ENCODE measurements around the gene ZFYVE28.
"Not testable (repeated sequence)": the region's sequence is repeated elsewhere in the genome, so short reads cannot be mapped to it uniquely, and the experiment has no call there.

ZFYVE28 gene

GRCh38 chr4:2388429-2389182 lies 29.8 kb downstream of the ZFYVE28 start:
- DNase-seq, result no peak

DNA sequence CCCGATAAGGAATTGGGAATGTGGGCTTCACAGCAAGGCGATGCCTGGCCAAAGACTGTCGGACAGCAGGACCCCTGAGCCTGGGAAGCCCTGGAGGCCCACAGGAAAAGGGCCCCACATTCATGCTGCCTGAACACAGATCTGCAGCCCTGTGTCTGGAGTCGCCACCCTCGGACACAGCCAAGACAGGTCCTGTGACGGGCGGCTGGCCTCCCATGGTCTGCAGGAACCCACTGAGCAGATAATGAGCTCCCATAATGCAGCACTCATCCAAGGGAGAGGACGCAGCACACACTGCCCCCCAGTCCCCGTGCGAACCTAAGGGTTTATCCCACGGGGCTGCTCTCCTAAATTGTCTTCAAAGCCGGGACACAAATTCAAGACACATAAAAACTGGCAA lies 30.6 kb downstream of the ZFYVE28 start:
- DNase-seq, result no peak

DNA sequence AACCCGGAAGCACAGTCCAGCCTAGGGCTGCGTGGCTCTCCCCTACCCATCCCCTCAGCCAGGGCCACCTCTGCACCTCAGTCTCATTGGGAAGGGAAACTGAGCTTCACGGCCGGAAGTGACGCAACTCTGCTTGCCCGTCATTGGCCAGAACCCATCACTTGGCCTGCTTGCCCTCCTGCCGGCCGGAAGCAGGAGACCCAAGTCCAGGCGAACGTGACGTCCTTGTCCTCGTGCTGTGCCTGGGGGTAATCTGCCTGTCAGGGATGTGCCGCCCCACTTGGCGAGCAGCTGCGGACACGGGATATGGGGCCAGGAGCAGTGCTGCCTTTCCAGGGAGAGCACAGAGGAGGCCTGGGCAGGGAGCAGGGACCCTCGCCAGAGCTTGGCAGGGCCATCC lies 31.2 kb downstream of the ZFYVE28 start:
- DNase-seq, result no peak

DNA sequence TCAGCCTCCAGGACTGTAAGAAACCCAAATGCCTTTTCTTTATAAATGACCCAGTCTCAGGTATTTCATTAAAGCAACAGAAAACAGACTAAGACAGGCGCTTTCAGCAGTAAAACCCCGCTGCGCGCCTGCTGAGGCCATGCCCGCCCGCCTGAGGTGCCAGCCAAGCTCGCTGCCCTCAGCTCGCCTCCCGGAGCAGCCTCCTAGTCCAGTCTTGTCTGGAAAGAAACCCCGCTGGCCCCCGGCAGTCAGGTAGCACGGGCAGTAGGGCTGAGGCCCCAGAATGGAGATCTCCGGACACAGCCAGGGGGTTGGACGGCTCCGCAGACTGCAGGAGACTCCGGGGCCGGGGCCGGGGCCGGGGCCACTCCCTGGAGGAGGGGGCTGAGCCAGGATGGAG lies 31.7 kb downstream of the ZFYVE28 start:
- DNase-seq, result no peak

DNA sequence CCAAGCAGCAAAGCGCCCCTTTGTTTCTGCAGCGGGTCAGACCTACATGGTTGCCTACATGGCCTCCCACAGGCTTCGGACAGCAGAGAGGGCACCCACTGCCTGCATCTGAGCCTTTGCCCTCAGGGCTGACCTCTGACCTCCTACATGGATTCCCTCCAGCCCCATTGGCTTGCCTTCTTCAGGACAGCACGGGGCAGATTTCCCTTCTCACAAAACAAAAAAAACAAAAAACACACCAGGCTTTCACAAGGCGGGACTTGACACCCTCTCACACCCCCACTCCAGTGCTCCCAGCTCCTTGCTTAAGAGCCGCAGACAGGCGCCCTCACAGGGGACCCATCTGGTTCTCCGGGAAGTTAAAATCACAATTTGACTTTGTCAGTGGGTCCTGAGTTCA lies 32.9 kb downstream of the ZFYVE28 start:
- DNase-seq, result no peak

GRCh38 chr4:2384245-2384644 lies 34.2 kb downstream of the ZFYVE28 start:
- no peak for DNase-seq

DNA sequence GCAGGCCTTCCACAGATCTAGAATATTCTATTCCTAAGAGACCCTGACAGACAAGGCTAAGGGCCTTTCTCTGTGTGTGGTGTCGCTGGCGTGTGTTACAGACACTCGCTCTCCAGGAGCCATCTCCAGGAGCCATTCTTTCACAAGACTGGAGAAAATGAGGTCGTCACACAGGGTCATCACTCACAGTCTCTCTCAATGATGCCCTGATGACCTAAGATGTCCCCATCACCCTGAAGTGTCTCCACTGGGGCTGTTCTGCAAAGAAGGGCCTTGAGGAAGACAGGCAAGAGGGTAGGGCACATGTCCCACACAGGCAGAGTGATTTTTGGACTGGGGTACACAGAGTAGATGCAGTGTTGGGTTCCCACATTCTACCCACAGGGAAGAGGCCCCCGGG lies 34.7 kb downstream of the ZFYVE28 start:
- DNase-seq, result no peak

- not testable (repeated sequence) for DNase-seq
These were observed 35.2 kb downstream of the ZFYVE28 start for GRCh38 chr4:2383220-2383631.

DNA sequence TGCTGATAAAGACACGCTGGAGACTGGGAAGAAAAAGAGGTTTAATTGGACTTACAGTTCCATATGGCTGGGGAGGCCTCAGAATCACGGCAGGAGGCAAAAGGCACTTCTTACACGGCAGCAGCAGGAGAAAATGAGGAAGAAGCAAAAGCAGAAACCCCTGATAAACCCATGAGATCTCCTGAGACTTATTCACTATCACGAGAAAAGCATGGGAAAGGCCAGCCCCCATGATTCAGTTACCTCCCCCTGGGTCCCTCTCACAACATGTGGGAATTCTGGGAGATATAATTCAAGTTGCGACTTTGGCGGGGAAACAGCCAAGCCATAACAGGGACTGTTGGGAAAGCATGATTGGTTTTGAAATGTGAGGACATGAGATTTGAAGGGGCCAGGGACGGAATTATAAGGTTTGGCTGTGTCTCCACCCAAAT lies 35.7 kb downstream of the ZFYVE28 start:
- DNase-seq, result not testable (repeated sequence)

GRCh38 chr4:2380589-2380988 lies 37.9 kb downstream of the ZFYVE28 start:
- DNase-seq, result not testable (repeated sequence)

DNA sequence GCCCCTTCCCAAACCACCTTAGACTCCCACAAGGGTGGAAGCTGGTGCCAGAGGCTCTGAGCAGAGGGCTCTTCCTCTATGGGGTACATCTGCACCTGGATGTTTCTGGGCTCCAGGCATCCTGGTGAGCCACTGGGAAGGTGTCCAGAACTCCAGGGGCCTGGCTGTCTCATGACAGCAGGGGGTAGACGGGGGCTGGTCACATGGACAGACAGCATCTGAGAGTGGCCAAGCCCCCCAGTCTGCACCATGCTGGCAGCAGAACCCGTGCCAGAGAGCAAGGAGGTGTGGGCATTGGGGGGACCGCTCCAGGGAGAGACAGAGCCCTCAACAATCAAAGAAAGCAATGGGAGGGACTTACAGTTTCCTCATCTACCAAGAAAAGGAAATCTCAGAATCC lies 39.5 kb downstream of the ZFYVE28 start:
- DNase-seq, result no peak

- no peak for DNase-seq
These were observed 40.0 kb downstream of the ZFYVE28 start for GRCh38 chr4:2378401-2378800.

DNA sequence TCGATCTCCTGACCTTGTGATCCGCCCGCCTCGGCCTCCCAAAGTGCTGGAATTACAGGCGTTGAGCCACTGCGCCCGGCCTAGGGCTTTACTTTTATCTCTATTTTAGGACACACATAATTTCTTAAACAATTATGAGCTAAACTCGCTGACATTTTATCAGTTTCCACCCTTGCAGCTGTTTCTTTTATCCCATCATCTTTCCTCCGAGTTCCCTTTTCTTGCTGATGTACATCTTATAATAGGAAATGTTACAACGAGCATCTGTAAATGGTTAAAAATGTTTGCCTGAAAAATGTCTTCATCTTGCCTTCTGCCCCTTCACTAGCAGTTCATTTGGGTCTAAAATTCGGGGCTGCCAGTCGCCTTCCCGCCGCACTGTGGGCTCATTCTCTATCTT lies 41.2 kb downstream of the ZFYVE28 start:
- no peak for DNase-seq

DNA sequence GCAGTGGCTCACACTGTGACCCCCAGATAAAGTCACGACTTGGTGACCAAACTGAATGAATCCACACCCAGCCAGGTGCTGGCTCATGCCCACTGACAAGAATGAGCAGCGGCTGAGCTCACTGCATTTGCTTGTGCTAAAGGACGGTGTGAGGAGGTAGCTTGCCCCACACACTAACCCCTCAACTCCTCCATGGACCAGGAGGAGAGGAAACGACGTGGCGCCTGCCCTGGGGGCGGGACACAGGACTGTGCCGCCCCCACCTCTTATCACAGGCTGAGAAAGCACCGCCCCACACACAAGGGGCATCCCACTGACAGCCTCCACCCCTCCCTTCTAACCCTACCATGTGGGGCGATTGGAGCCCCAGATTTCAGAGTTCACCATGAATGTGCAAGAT lies 43.0 kb downstream of the ZFYVE28 start:
- DNase-seq, result no peak

DNA sequence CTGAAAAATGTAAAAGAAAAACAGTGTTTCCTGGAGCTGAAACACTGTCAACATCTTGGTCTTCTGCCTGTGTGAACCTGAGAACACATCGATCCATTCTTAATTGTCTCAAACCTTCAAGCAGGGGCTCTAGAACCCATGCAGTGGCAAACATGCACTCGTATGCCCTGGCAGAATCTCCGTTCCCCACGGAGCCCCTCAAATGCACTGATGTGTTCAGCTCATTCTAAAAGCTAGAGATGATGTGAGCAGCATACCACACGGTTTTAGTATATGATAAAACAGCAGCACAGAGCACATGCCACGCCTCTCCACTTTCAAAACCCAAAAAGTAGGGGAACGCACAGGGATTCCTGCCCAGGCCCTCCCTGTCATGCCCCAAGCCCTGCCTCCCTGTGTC lies 44.9 kb downstream of the ZFYVE28 start:
- DNase-seq, result no peak

- DNase-seq, result no peak
These were observed 45.9 kb downstream of the ZFYVE28 start for GRCh38 chr4:2372488-2373030.

- no peak for DNase-seq
These were observed 46.5 kb downstream of the ZFYVE28 start for GRCh38 chr4:2371765-2372487.

DNA sequence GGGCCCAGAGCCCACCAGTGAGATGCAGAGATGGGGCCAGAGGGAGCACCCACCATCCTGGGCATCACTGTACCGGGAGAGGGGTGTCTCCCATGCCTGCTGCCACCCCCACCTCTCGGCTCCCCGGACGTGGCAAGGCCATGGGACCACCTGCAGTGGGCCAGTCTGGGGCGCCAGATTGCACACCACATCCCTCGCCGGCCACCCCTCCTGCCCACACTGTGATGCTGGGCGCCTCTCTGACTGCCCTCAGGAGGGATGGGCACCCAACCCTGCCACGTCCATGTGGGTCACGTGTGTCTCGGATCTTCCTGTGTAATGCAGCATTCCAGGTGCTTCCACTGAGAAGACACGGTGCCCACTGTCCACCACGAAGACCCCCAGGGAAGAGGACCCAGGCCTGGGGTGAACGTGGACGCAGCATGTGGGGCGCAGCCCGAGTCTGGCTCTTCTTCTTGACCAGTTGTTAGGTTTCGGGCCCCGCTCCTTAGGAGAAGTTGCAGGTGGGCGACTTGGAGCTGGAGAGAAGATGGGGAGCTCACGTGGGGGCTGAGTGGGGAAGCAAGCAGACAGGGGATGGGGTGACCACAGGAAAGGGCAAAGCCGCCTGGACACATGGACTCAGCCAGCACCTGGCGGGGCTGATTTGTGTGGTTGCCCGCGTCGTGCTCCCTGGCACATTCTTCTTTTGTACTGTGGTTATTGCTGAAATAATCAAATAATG lies 47.7 kb downstream of the ZFYVE28 start:
- DNase-seq, result no peak

GRCh38 chr4:2368746-2369437 lies 49.6 kb downstream of the ZFYVE28 start:
- DNase-seq, result no peak

DNA sequence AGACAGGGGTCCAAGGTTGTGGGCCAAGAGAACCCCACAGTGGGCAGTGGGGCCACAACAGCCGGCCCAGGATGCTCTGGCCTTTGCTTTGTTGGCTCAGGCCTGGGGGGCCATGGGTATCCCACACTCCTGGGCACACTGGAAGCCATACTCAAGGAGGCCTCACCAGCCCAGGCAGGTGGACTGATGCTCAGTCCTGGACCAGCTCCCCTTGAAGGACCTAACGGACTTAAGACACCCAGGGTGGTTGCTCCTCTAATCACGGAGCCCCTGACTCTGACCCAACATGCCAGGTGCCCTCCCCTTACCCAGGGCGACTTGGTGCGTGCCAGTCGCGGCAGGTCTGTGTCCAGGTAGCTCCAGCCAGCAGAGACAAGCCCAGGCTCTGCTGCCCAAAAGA lies 50.8 kb downstream of the ZFYVE28 start:
- no peak for DNase-seq

- no peak for DNase-seq
These were observed 51.9 kb downstream of the ZFYVE28 start for GRCh38 chr4:2366252-2367192.

DNA sequence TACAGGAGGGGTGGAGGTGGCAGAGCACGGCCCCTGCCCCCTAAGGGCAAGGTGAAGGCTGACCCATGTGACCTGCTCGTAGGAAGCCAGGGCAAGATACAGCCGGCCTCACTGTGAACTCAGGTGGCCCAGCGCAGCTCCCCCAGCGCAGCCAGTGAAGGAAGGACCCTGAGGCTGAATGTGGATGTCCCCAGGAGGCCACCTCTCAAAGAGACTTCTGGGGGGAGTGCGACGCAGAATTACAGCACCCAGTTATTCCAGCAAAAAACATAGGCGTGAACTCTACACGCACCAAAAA lies 52.6 kb downstream of the ZFYVE28 start:
- no peak for DNase-seq

Measured in activated CD8-positive, alpha-beta memory T cell treated with anti-CD3 and anti-CD28 coated beads, Interleukin-2, amount 50 U/mL, for 4 hours (primary cell).